OCI-LY1 (cell line): ENCODE data around the gene EOMES.
A peak's percentile ranks its signal among the peaks of the same experiment; 100 is the strongest.
"Not testable (repeated sequence)": the region's sequence is repeated elsewhere in the genome, so short reads cannot be mapped to it uniquely, and the experiment has no call there.

ENCODE experiments used
- H2AFZ ChIP-seq: fragments of 200-600 bp; sonication (generic), shearing (Covaris generic); 2 replicates; pipeline ENCODE4 v1.6.0; 2014; ENCODE audit warnings: antibody characterized with exemption, mild to moderate bottlenecking, low read length
- H3F3A ChIP-seq: fragments of 200-600 bp; sonication (generic), shearing (Covaris generic); 2 replicates; pipeline ENCODE4 v1.6.0; 2014; ENCODE audit warnings: mild to moderate bottlenecking, antibody characterized with exemption, low read length, moderate library complexity; ENCODE audit not compliant: insufficient read depth
- H3K27ac ChIP-seq: fragments of 200-600 bp; sonication (generic); 2 replicates; pipeline ENCODE4 v1.5.1; 2014; ENCODE audit warnings: low read length, mixed run types, mild to moderate bottlenecking, low read depth; ENCODE audit not compliant: poor library complexity, severe bottlenecking
- H3K27me3 ChIP-seq: fragments of 200-600 bp; sonication (generic); 2 replicates; pipeline ENCODE4 v1.6.0; 2014; ENCODE audit warnings: antibody characterized with exemption, mild to moderate bottlenecking, low read length, moderate library complexity; ENCODE audit not compliant: insufficient read depth
- H3K36me3 ChIP-seq: fragments of 200-600 bp; sonication (generic); 2 replicates; pipeline ENCODE4 v1.6.1; 2014; ENCODE audit warnings: mild to moderate bottlenecking, antibody characterized with exemption, low read length, moderate library complexity, mixed read lengths; ENCODE audit not compliant: insufficient read depth
- H3K4me1 ChIP-seq: fragments of 200-600 bp; sonication (generic); 2 replicates; pipeline ENCODE4 v1.5.1; 2014; ENCODE audit warnings: mild to moderate bottlenecking, low read length, moderate library complexity; ENCODE audit not compliant: insufficient read depth, severe bottlenecking
- H3K4me2 ChIP-seq: fragments of 200-600 bp; sonication (generic), shearing (Covaris generic); 2 replicates; pipeline ENCODE4 v1.6.1; 2014; ENCODE audit warnings: low read length
- H3K4me3 ChIP-seq: fragments of 200-600 bp; sonication (generic); 2 replicates; pipeline ENCODE4 v1.5.1; 2014; ENCODE audit warnings: low read length, low read depth, mild to moderate bottlenecking, mixed read lengths; ENCODE audit not compliant: poor library complexity, severe bottlenecking
- H3K79me2 ChIP-seq: fragments of 200-600 bp; shearing (Covaris generic); 2 replicates; pipeline ENCODE4 v1.6.1; 2016; ENCODE audit warnings: mixed run types, low read length, mixed read lengths; ENCODE audit not compliant: insufficient read depth
- H3K9ac ChIP-seq: fragments of 200-600 bp; sonication (generic), shearing (Covaris generic); 2 replicates; pipeline ENCODE4 v1.6.1; 2014; ENCODE audit warnings: mild to moderate bottlenecking, low read length, mixed read lengths
- H3K9me2 ChIP-seq: fragments of 200-600 bp; sonication (generic), shearing (Covaris generic); 2 replicates; pipeline ENCODE4 v1.6.1; 2014; ENCODE audit warnings: low read depth, mild to moderate bottlenecking, low read length, mixed read lengths
- H3K9me3 ChIP-seq: fragments of 200-600 bp; shearing (Covaris generic); 2 replicates; pipeline ENCODE4 v1.6.1; 2014; ENCODE audit warnings: low read length, mixed read lengths
- H4K20me1 ChIP-seq: fragments of 200-600 bp; sonication (generic), shearing (Covaris generic); 2 replicates; pipeline ENCODE4 v1.6.0; 2016; ENCODE audit warnings: mild to moderate bottlenecking, low read length; ENCODE audit not compliant: insufficient read depth
- EZH2 ChIP-seq: fragments of 200-600 bp; sonication (generic), shearing (Covaris generic); IDR thresholded peaks from 2 replicates; pipeline ENCODE4 v1.8.0; 2017; ENCODE audit warnings: borderline replicate concordance, mixed run types, mild to moderate bottlenecking, antibody characterized with exemption, low read length, moderate library complexity, mixed read lengths
- TF ChIP-seq, protein P1 (sequence below): fragments of 200-600 bp; sonication (generic), shearing (Covaris generic); IDR thresholded peaks from 2 replicates; pipeline ENCODE4 v1.5.1; 2017; ENCODE audit warnings: mild to moderate bottlenecking, antibody characterized with exemption, low read length, moderate library complexity, mixed read lengths

EOMES gene

DNA sequence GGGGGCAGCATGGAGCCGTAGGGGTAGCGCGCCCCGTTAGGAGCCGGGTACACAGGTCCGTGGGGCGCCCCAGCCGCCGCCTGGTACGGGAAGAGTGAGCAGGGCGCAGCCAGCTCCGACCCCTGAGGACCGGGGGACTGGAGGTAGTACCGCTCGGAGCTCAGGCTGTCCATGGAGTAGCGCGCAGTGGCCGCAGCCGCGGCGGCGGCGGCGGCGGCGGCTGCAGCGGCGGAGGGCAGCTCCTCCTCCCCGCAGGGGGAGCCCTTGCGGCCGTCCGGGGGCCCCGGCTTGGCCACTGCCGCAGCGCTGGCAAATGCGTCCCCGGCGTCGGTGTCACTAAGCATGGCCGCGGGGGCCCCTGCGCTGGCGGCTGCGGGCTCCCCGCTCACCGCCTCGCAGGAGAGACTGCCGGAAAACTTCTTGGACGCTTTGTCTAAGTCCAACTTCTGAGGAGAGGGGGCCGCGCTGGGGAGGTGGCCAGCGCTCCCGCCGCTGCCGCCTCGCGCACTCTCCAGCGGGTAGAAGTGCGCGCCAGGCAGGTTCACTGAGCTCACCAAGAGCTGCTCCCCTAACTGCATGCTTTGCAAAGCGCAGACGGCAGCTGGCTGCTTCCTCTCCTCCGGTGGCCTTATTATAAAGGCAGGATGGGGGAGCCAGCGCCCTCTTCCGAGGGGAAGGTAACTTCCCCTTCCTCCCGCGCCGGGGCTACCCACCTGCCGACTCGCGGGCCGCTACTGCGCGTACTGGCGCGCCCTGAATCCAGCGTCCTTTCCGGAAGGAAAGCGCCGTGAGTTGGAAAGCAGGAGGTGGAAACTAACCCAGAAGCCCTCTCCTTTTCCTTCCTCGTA is at the start of gene EOMES:
TSS of gene EOMES (minus strand) at position 607 of the 848 bp plus-strand sequence. CDS start at position 578, 29 bp downstream.
- no peak within 1 kb of the TSS for H2AFZ ChIP-seq
- peak within 1 kb of the TSS; percentile 58 for H3K4me3 ChIP-seq
- no peaks in the 10 kb centered on the region for H3K27me3 ChIP-seq
- H3F3A ChIP-seq = no peaks in the 10 kb centered on the region
- peak within 1 kb of the TSS; percentile 17; the same call in 1 of the 2 replicates for H3K9ac ChIP-seq
- H3K36me3 ChIP-seq = no peaks in the 10 kb centered on the region
- no peaks in the 10 kb centered on the region for H3K4me1 ChIP-seq
- H3K4me2 ChIP-seq = peak within 1 kb of the TSS; percentile 65
- no peaks in the 10 kb centered on the region for H3K79me2 ChIP-seq
- no peaks in the 10 kb centered on the region for H3K9me3 ChIP-seq
- H3K27ac ChIP-seq = no peak within 1 kb of the TSS
- no peak for TF ChIP-seq EZH2
- TF ChIP-seq, protein P1, sequence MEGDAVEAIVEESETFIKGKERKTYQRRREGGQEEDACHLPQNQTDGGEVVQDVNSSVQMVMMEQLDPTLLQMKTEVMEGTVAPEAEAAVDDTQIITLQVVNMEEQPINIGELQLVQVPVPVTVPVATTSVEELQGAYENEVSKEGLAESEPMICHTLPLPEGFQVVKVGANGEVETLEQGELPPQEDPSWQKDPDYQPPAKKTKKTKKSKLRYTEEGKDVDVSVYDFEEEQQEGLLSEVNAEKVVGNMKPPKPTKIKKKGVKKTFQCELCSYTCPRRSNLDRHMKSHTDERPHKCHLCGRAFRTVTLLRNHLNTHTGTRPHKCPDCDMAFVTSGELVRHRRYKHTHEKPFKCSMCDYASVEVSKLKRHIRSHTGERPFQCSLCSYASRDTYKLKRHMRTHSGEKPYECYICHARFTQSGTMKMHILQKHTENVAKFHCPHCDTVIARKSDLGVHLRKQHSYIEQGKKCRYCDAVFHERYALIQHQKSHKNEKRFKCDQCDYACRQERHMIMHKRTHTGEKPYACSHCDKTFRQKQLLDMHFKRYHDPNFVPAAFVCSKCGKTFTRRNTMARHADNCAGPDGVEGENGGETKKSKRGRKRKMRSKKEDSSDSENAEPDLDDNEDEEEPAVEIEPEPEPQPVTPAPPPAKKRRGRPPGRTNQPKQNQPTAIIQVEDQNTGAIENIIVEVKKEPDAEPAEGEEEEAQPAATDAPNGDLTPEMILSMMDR = peak; percentile 53; the same call in 1 of the 2 replicates
- no peaks in the 10 kb centered on the region for H3K9me2 ChIP-seq
- H4K20me1 ChIP-seq = no peaks in the 10 kb centered on the region

DNA sequence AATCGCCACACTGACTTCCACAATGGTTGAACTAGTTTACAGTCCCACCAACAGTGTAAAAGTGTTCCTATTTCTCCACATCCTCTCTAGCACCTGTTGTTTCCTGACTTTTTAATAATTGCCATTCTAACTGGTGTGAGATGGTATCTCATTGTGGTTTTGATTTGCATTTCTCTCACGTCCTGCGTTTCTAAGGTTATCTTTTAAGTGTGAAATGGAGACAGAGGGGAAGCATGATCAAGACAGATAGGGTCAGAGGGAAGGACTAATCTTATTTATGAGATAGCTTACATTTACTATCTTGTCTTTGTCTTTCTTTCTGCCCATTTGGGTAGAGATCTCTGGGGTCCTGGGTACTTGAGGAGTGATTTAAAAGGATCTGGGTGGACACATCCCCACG is 48.3 kb upstream of the EOMES start:
- not testable (repeated sequence) for H3K27me3 ChIP-seq, H3K27ac ChIP-seq, H3K36me3 ChIP-seq, H2AFZ ChIP-seq, H3F3A ChIP-seq, H3K79me2 ChIP-seq, H3K4me2 ChIP-seq, H3K9ac ChIP-seq, H3K9me3 ChIP-seq, H3K9me2 ChIP-seq, H3K4me3 ChIP-seq, H3K4me1 ChIP-seq, H4K20me1 ChIP-seq

DNA sequence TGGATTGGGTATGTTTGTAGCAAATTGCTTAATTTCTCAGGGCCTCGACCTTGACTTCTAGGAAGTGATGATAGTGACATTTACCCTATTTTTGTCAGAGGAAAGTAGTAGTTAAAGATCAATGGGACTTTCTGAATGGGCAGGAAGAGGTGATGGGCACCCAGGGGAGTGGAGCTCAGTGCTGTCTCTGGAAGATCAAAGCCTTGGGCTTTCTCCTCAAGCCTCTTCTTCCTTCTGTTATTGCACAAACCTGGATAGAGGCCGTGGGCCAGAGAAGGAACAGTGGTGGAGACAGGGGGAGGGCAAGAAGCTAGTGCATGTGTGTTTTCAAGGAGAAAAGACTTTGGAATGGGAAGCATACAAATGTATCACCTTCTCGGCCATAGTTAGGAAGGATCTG is 44.9 kb upstream of the EOMES start:
- Histone ChIP-seq H3K27ac (no peak overlapping the region), H3K4me3 (no peak overlapping the region), H3K36me3 (no peaks in the 10 kb centered on the region), H2AFZ (no peak overlapping the region), H3K9ac (no peak overlapping the region), H3K9me3 (no peaks in the 10 kb centered on the region), H3K9me2 (no peaks in the 10 kb centered on the region), H3K4me2 (no peak overlapping the region), H3F3A (no peaks in the 10 kb centered on the region), H3K27me3 (no peaks in the 10 kb centered on the region), H3K4me1 (no peaks in the 10 kb centered on the region), H3K79me2 (no peaks in the 10 kb centered on the region), H4K20me1 (no peaks in the 10 kb centered on the region)
- TF ChIP-seq, protein P1 = no peak
- no peak for TF ChIP-seq EZH2

DNA sequence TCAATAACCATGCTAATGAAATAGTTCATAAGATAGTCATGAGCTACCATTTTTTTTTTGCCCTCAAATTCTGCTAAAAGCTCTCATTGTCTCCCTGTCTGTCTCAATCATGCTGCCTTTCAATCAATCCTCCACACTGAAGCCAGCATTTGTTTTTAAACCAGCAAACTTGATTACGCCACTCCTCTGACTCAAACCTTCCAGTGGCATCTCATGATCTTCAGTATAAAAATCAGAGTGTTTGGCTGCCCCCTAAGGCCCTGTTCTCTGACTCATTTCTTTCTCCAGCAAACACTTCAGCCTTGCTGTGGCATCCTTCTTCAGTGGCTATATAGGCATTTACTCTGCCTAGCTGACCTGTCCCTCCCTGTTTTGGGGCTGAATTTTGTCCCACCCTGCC is 36.0 kb upstream of the EOMES start:
- H3K4me1 ChIP-seq = no peaks in the 10 kb centered on the region
- H3K79me2 ChIP-seq = no peaks in the 10 kb centered on the region
- H3K36me3 ChIP-seq = no peaks in the 10 kb centered on the region
- H2AFZ ChIP-seq = no peak overlapping the region
- H3K9ac ChIP-seq = no peak overlapping the region
- H3K27ac ChIP-seq = no peak overlapping the region
- no peaks in the 10 kb centered on the region for H3K9me2 ChIP-seq
- H3F3A ChIP-seq = no peaks in the 10 kb centered on the region
- H3K27me3 ChIP-seq = no peaks in the 10 kb centered on the region
- TF ChIP-seq EZH2 = no peak
- TF ChIP-seq, protein P1 = no peak
- H3K9me3 ChIP-seq = no peaks in the 10 kb centered on the region
- H3K4me2 ChIP-seq = no peak overlapping the region
- no peak overlapping the region for H3K4me3 ChIP-seq
- no peaks in the 10 kb centered on the region for H4K20me1 ChIP-seq
